Measurements from ENCODE around the gene LSAMP.

Gene LSAMP

DNA sequence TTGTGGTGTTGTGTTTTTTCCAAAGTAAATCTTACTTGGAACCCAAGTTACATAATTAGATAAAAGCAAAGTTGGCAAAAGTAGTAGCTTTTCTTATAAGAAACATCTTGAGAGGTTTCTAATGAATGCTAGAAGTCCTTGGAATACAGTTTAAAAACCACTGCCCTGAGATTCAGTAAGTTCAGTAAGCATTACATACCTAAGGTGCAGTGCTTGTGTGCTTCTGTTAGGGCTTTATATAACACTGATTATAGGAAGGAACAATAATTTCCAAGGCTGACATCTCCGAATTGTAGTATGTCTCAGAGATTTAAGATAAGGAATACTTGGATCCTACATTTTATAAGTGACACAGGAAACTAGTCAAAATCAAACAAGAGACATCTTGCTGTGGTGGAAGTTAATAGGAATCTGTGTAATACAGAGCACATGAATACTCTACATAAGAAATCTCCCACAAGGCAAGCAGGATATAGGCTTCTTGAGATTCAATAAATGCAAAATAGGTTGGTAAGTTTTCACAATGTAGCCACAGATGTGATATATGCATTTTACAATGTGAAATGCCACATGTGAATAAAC lies 268.2 kb downstream of the LSAMP start:
- no peak for TF ChIP-seq JUND (IDR thresholded peaks at IDR 0.05; ENCODE audit: low read depth)
- in situ Hi-C loops (cut with HindIII; ENCODE audit: low pct_unique_long_range_greater_than_20kb, low sequenced_read_pairs), result no loop called here
- no peak for DNase-seq (ENCODE audit: low read depth in 1 of 2, low spot score in 1 of 2)

DNA sequence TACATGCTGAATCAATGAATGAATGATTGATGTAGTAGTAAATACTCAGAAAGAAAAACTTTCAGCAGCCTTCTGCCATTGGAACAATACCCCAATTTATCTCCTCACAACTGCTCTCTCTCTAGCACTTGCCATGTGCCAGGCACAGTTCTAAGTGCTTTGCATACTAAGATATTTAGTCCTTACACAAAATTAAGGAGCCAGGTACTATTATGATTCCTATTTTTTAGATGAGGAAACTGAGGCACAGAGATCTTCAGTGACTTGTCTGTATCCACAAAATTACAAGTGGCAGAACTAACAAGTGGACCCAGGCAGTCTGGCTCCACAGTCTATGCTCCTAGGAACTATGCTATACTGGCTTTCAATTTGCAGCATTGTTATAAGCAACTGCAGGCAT lies 279.2 kb downstream of the LSAMP start:
- TF ChIP-seq JUND (IDR thresholded peaks at IDR 0.05; ENCODE audit: low read depth), result no peak
- DNase-seq (ENCODE audit: low read depth in 1 of 2, low spot score in 1 of 2), result no peak
- in situ Hi-C loops (cut with HindIII; ENCODE audit: low pct_unique_long_range_greater_than_20kb, low sequenced_read_pairs), result no loop called here

DNA sequence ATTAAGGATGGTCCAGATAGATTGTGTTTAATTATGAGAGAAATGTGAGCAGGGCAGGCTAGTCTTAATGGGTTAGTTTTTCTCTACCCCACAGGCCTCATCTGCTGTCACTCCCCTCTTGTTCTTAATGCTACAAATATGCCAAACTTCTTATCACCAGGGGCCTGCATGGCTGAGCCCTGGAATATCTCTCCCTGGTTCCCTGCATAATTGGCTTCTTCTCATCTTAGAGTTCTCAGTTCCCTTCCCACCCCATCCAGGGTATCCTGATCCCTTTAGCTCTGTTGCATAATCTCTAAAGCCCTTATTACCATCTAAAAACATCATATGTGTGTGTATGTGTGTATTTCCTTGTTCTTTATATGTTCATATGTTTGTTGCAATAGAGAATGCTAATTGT lies 279.6 kb downstream of the LSAMP start:
- in situ Hi-C loops (cut with HindIII; ENCODE audit: low pct_unique_long_range_greater_than_20kb, low sequenced_read_pairs), result no loop called here
- no peak for TF ChIP-seq JUND (IDR thresholded peaks at IDR 0.05; ENCODE audit: low read depth)
- DNase-seq (ENCODE audit: low read depth in 1 of 2, low spot score in 1 of 2), result no peak

DNA sequence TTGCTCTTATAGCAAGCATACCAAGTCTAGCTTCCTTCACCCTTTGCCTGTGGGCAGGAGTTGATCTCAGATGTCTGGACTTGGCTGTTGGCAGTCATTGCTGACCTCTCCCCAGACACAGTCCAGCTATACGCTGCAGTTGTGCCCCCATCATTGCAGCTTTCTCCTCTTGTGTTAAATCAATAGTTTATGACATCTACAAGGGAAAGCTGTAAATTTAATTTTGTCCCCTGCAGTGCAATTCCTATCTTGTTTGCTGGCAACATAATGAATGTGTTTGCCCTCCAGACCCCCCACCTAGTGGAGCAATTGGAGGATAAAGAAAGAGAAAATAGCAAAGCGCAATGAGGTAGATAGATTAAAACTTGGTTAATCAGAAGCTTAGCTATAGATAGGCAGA lies 280.2 kb downstream of the LSAMP start:
- no peak for TF ChIP-seq JUND (IDR thresholded peaks at IDR 0.05; ENCODE audit: low read depth)

DNA sequence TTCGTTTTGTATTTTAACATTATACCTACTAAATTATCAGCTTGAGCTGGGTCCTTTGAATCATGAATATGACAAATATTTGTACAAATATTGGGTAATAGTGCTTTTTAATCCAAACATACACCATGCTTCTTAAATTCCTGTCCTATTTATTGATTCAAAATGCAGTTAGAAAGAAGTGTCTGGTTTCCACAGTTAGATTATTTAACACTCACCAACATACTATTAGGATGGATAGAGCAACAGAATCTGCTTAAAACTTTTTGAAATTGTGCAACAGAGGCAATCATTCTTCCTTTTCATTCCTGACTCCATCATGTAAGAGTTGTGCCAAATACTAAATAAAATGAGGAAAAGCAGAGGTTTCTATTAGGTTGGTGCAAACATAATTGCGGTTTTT lies 281.2 kb downstream of the LSAMP start:
- in situ Hi-C loops (cut with HindIII; ENCODE audit: low pct_unique_long_range_greater_than_20kb, low sequenced_read_pairs), result no loop called here
- no peak for TF ChIP-seq JUND (IDR thresholded peaks at IDR 0.05; ENCODE audit: low read depth)
- no peak for DNase-seq (ENCODE audit: low read depth in 1 of 2, low spot score in 1 of 2)

More for the DNA sequence above, 280.2 kb downstream of the LSAMP start:
- in situ Hi-C loops (cut with HindIII; ENCODE audit: low pct_unique_long_range_greater_than_20kb, low sequenced_read_pairs), result no loop called here
- DNase-seq (ENCODE audit: low read depth in 1 of 2, low spot score in 1 of 2), result no peak

DNA sequence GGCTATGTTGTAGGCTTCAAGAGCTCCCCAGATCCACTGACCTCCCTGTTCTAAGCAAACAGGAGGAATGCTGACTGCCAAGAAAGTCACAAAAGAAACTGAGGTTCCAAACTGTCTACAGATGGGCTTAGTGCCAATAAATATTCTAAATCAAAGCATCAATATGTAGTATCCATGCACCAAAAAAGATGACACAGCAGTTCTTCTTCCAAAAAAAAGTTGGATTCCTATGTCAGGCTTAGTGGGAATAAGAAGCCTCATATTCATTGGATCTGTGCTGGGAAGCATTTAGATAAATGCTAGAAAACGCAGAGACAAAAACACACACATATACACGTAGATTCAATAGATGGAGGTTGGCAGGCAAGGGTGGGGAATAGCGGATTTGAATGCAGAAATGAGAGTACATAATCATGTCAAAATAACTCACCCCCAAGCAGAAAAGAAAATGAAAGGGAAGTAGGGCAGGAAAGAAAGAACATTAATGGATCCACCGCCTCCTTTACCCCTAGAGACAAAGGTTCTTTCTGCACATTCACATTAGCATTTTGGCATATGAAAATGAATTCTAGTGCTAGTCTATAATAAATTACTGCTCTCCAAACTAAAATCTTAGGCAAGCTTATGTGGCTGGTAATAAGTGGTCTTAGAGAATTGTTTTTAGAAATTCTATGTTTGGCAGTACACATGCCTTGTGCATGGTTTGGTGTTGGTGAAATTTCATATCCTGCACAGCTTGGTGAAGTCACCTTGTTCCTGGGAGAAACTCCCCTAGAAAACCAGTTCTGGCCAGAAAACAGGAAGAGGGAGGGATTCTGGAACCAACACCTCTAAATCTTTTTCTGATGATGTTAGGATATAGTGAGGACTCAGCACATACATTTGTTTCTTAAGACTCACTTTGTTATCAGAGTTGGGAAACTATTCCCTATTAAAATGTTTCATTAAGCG lies 283.4 kb downstream of the LSAMP start:
- DNase-seq (ENCODE audit: low read depth in 1 of 2, low spot score in 1 of 2), result no peak
- no peak for TF ChIP-seq JUND (IDR thresholded peaks at IDR 0.05; ENCODE audit: low read depth)
- in situ Hi-C loops (cut with HindIII; ENCODE audit: low pct_unique_long_range_greater_than_20kb, low sequenced_read_pairs), result no loop called here

DNA sequence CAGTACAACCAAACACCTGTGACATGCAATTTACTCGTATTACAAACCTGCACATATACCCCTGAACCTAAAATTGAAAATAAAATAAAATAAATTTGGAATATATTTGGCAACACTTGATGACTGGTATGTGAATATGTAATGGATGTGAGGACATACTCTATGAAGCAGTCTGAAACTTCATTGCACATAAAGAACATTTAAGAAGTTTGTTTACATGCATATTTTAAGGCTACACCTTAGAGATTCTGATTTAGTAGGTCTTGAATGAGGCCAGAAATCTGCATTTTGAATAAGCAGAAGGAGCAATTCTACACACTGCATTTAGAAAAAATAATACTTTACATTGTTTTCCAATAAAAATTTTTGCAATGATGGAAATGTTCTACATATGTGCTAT lies 284.7 kb downstream of the LSAMP start:
- in situ Hi-C loops (cut with HindIII; ENCODE audit: low pct_unique_long_range_greater_than_20kb, low sequenced_read_pairs), result no loop called here
- TF ChIP-seq JUND (IDR thresholded peaks at IDR 0.05; ENCODE audit: low read depth), result no peak
- DNase-seq (ENCODE audit: low read depth in 1 of 2, low spot score in 1 of 2), result no peak

DNA sequence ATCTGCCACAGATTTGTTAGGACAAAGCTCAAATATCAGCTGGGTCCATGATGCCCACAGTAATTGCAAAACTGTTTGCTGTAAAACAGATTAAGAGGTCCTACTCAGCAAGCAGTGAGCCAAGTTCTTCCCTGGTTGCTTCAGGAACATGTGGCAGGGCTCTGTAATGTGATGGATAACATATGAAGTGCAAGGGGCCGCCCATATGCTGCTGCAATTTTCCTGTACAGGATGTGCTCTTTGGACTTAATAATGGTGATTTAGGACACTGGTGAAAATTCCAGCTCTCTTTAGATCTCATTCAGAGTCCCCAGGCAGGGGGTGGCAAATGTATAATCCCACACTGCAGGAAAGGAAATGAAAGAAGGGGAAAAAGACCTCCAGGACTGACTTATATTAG lies 289.4 kb downstream of the LSAMP start:
- TF ChIP-seq JUND (IDR thresholded peaks at IDR 0.05; ENCODE audit: low read depth), result no peak
- DNase-seq (ENCODE audit: low read depth in 1 of 2, low spot score in 1 of 2), result no peak
- in situ Hi-C loops (cut with HindIII; ENCODE audit: low pct_unique_long_range_greater_than_20kb, low sequenced_read_pairs), result no loop called here

DNA sequence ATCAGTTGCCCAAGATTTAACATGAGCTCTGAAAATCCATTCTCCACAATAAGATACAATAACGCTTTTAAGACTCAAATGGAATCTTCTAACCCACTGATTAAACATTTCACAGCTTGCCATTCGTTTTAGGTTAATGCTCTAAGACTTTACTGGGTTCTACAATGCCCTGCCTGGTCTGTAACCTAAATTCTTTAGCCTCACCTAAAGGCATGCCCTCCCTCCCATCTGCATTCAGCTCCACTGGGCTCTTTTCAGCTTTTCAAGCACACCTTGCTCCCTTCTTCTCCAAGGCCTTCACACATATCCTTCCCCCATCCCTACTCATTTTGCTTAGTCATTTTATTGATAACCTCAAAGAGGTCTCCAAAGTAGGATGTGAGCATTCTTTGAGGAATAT lies 290.9 kb downstream of the LSAMP start:
- no peak for DNase-seq (ENCODE audit: low read depth in 1 of 2, low spot score in 1 of 2)
- in situ Hi-C loops (cut with HindIII; ENCODE audit: low pct_unique_long_range_greater_than_20kb, low sequenced_read_pairs), result no loop called here
- no peak for TF ChIP-seq JUND (IDR thresholded peaks at IDR 0.05; ENCODE audit: low read depth)

DNA sequence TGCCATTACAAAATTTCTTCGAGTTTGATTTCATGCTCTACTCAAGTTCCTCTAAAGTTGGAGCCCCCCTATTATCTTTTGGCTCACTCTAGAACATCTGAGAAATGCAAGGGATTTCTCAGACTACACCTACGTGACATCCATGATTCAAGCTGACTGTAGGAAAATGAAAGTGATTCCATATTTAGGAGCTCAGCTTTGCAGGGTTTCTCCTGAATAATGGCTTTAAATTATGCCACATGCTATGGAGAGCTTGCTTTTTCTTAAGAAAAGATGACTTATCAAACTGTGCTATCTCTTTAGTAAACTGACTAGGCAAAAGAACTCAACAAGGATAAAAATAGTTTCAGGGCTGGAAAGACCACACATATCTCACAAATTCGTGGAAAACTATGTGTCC lies 292.1 kb downstream of the LSAMP start:
- in situ Hi-C loops (cut with HindIII; ENCODE audit: low pct_unique_long_range_greater_than_20kb, low sequenced_read_pairs), result no loop called here

DNA sequence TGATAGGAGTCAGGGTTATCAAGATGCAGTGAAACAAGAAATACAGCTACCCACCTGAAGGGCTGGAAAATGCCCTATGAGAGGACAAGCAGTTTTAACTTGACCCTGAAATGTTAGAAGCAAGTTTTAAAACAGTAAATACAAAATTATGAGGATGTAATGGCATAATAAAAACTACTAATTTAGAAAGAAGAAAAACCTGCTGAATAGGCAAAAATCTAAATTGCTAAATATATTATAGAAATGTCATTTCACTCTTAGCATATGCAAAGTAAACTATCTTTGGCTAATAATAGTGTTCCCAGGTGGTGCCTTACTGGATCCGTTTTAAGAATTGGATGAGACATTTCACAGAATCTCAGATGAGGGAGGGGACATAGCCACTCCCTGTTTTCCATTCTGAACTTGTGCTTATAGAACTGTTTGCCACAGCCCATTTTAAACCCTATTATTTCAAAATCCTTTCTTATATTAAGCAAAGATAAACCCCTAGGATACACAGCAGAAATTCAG lies 294.6 kb downstream of the LSAMP start:
- DNase-seq (ENCODE audit: low read depth in 1 of 2, low spot score in 1 of 2), result no peak
- no peak for TF ChIP-seq JUND (IDR thresholded peaks at IDR 0.05; ENCODE audit: low read depth)
- in situ Hi-C loops (cut with HindIII; ENCODE audit: low pct_unique_long_range_greater_than_20kb, low sequenced_read_pairs), result no loop called here

More for the DNA sequence above, 292.1 kb downstream of the LSAMP start:
- no peak for TF ChIP-seq JUND (IDR thresholded peaks at IDR 0.05; ENCODE audit: low read depth)
- DNase-seq (ENCODE audit: low read depth in 1 of 2, low spot score in 1 of 2), result no peak

DNA sequence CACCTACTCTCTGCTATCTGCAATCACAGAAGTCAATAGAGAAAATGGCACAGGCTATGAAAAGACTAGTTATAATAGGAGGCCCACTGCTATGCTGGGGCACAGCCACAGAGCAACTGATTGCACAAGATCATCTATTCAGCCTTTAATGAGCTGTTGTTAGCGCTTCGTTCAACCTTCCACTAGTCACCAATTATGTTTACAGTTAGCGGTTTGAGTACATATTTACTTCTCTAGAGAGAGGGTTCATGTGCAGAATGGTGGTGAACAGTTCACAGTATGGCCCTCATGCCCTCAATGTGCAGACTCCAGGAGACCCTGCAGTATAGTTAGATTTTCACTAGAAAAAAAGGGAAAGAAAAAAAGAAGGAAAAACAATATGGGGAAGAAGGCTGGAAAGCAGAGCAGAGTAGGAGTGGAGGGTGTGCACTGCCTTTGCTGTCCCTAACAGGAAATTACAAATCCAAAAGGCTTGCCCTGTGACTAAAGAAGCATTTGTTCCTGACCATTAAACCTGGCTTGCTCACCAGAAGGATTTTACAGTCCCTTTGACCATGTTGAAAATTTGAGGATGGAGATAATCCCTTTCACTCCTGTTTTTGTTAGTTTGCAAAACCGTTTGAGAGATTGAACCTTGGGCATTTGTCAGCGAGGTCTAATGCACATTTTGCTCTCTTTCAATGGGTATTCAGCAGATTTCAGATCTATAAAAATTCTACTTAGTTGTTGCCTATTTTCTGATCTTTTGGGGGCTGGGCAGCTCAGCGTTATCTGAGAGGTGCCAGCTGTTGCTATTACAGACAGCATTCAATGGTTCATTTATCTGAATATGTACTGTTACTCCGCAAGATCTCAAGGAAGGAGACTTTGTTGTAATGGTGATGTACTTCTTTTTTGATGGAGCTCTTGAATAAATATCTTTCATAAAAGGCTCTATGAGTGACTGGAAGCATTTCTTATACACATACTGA lies 296.1 kb downstream of the LSAMP start:
- in situ Hi-C loops (cut with HindIII; ENCODE audit: low pct_unique_long_range_greater_than_20kb, low sequenced_read_pairs), result no loop called here
- TF ChIP-seq JUND (IDR thresholded peaks at IDR 0.05; ENCODE audit: low read depth), result no peak
- no peak for DNase-seq (ENCODE audit: low read depth in 1 of 2, low spot score in 1 of 2)

Data from T47D (cell line).